ENCODE results near the gene SLC9A3. TPM values are rescaled to one million over a fixed set of nuclear protein-coding genes. Genes with fewer than 3 reads are reported as not detected.
A peak's percentile ranks its signal among the peaks of the same experiment; 100 is the strongest.

SLC9A3 gene
- total and polyA plus RNA-seq, 2 of the 13 experiments (the other 11 are each of a cell fraction or from before 2014, with no cell fraction given): 1.5 to 1.8 TPM

GRCh38 chr5:474840-475661 lies 49.2 kb downstream of the SLC9A3 start:
- intact Hi-C loops (cut with micrococcal nuclease; ENCODE audit: unreplicated experiment): no loop called here
- POLR2A ChIA-PET: no interaction called here

More at GRCh38 chr5:474840-475661, 49.2 kb downstream of the SLC9A3 start:
- in situ Hi-C loops (cut with HindIII; ENCODE audit: extremely low pct_ligation_motif_present, low pct_unique_long_range_greater_than_20kb): no loop called here
- Histone ChIP-seq H3K4me3 (replicated peaks in 1 of 3; ENCODE audit: insufficient read depth in 1 of 3, low read depth in 2 of 3, low read length in 3 of 3) (peak overlapping the region in 2 of 3 experiments; percentile 26 to 89; a peak in 3 of 6 replicates), H3K79me2 (ENCODE audit: insufficient read depth, low read length) (peaks cover 3% of the 10 kb centered on the region), H3K27ac (ENCODE audit: extremely low read length, insufficient read depth, low read length) (no peak overlapping the region), H3K9me3 (ENCODE audit: low read length) (no peaks in the 10 kb centered on the region), H3K36me3 (replicated peaks in 1 of 2; ENCODE audit: control insufficient read depth in 1 of 2, insufficient read depth in 2 of 2, low read length in 2 of 2) (peaks cover 0 to 4% of the 10 kb centered on the region in 2 experiments; a peak in 2 of 5 replicates), H2AFZ (ENCODE audit: low read length) (no peak overlapping the region), H3K4me2 (ENCODE audit: low read depth, low read length) (peak overlapping the region; percentile 90), H3K4me1 (ENCODE audit: insufficient read depth, low read length) (peaks cover 32% of the 10 kb centered on the region), H3K9ac (ENCODE audit: insufficient read depth, low read depth, low read length) (no peak overlapping the region), H3K27me3 (ENCODE audit: control insufficient read depth in 1 of 2, insufficient read depth in 2 of 2, low read length in 2 of 2) (peaks cover 14 to 53% of the 10 kb centered on the region in 2 experiments), H4K20me1 (ENCODE audit: insufficient read depth, low read length) (peaks cover 4% of the 10 kb centered on the region; the same call in 1 of the 2 replicates)
- ATAC-seq (no peak), FAIRE-seq (no peak), DNase-seq (ENCODE audit: low spot score) (no peak)
- TF ChIP-seq PHF5A (CRISPR knock-in tag; IDR thresholded peaks at IDR 0.05; ENCODE audit: low read depth, unreplicated experiment): no peak
- TF ChIP-seq, protein P1, sequence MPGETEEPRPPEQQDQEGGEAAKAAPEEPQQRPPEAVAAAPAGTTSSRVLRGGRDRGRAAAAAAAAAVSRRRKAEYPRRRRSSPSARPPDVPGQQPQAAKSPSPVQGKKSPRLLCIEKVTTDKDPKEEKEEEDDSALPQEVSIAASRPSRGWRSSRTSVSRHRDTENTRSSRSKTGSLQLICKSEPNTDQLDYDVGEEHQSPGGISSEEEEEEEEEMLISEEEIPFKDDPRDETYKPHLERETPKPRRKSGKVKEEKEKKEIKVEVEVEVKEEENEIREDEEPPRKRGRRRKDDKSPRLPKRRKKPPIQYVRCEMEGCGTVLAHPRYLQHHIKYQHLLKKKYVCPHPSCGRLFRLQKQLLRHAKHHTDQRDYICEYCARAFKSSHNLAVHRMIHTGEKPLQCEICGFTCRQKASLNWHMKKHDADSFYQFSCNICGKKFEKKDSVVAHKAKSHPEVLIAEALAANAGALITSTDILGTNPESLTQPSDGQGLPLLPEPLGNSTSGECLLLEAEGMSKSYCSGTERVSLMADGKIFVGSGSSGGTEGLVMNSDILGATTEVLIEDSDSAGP (CRISPR knock-in tag; IDR thresholded peaks at IDR 0.05; ENCODE audit: borderline replicate concordance): 0 out of 2 replicates have a peak, but pooled peaks have one; percentile 23
- TF ChIP-seq GFI1 (CRISPR knock-in tag; IDR thresholded peaks at IDR 0.05; ENCODE audit: borderline replicate concordance): no peak
- no peak for TF ChIP-seq HOXA9 (CRISPR knock-in tag; IDR thresholded peaks at IDR 0.05; ENCODE audit: borderline replicate concordance)
- no peak for TF ChIP-seq TOE1 (CRISPR knock-in tag; IDR thresholded peaks at IDR 0.05)
- TF ChIP-seq, protein P2, sequence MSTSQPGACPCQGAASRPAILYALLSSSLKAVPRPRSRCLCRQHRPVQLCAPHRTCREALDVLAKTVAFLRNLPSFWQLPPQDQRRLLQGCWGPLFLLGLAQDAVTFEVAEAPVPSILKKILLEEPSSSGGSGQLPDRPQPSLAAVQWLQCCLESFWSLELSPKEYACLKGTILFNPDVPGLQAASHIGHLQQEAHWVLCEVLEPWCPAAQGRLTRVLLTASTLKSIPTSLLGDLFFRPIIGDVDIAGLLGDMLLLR (CRISPR knock-in tag; IDR thresholded peaks at IDR 0.05): no peak
- TF ChIP-seq, protein P3, sequence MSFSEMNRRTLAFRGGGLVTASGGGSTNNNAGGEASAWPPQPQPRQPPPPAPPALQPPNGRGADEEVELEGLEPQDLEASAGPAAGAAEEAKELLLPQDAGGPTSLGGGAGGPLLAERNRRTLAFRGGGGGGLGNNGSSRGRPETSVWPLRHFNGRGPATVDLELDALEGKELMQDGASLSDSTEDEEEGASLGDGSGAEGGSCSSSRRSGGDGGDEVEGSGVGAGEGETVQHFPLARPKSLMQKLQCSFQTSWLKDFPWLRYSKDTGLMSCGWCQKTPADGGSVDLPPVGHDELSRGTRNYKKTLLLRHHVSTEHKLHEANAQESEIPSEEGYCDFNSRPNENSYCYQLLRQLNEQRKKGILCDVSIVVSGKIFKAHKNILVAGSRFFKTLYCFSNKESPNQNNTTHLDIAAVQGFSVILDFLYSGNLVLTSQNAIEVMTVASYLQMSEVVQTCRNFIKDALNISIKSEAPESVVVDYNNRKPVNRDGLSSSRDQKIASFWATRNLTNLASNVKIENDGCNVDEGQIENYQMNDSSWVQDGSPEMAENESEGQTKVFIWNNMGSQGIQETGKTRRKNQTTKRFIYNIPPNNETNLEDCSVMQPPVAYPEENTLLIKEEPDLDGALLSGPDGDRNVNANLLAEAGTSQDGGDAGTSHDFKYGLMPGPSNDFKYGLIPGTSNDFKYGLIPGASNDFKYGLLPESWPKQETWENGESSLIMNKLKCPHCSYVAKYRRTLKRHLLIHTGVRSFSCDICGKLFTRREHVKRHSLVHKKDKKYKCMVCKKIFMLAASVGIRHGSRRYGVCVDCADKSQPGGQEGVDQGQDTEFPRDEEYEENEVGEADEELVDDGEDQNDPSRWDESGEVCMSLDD (CRISPR knock-in tag; IDR thresholded peaks at IDR 0.05; ENCODE audit: borderline replicate concordance): no peak
- peak; percentile 39; the same call in 1 of the 2 replicates for TF ChIP-seq KDM2A (CRISPR knock-in tag; IDR thresholded peaks at IDR 0.05; ENCODE audit: borderline replicate concordance, low read depth)
- TF ChIP-seq TSC22D2 (CRISPR knock-in tag; IDR thresholded peaks at IDR 0.05; ENCODE audit: borderline replicate concordance): no peak
- TF ChIP-seq ZNF264 (CRISPR knock-in tag; IDR thresholded peaks at IDR 0.05): no peak
- no peak for TF ChIP-seq MAFK (conservative IDR thresholded peaks at IDR 0.05 in 1 of 2, IDR thresholded peaks at IDR 0.05 in 1 of 2; ENCODE audit: low read length in 2 of 2)
- no peak for TF ChIP-seq E2F1 (CRISPR knock-in tag; IDR thresholded peaks at IDR 0.05)
- no peak for TF ChIP-seq SALL1 (CRISPR knock-in tag; IDR thresholded peaks at IDR 0.05)
- TF ChIP-seq EP300 (IDR thresholded peaks at IDR 0.05; ENCODE audit: low read depth in 2 of 2, low read length in 2 of 2): no peak
- TF ChIP-seq EP300 (CRISPR knock-in tag; IDR thresholded peaks at IDR 0.05; ENCODE audit: borderline replicate concordance): no peak
- no peak for TF ChIP-seq SMARCC2 (IDR thresholded peaks at IDR 0.05)
- WGBS (ENCODE audit: low lambda C conversion rate): 12% methylated on average over 22 of the region's 50 CpGs
- CTCF ChIA-PET (ENCODE audit: low intra/inter-chr PET ratio, low total read pairs): no interaction called here
- BruUV-seq (replicated peaks): no TSS peak

All from HepG2 (cell line).